Neural crest cell (in vitro differentiated cells): ENCODE results near the gene EML1. TPM values are rescaled to one million over a fixed set of nuclear protein-coding genes. Genes with fewer than 3 reads are reported as not detected.

Experiments used
- DNase-seq: peaks from one replicate; pipeline ENCODE4 v3.0.0; 2021; ENCODE audit warnings: low read depth, mixed read lengths, low spot score
- H3K27ac Mint-ChIP-seq: one replicate; pipeline ENCODE4 v1.8.0; 2021; ENCODE audit warnings: mild to moderate bottlenecking, mixed read lengths; ENCODE audit not compliant: unreplicated experiment
- H3K27me3 Mint-ChIP-seq: 2 replicates; pipeline ENCODE4 v1.8.0; 2021; ENCODE audit warnings: low read depth, mild to moderate bottlenecking, mixed read lengths
- H3K36me3 Mint-ChIP-seq: 2 replicates; pipeline ENCODE4 v1.8.0; 2021; ENCODE audit warnings: low read depth, mild to moderate bottlenecking, mixed read lengths
- H3K4me1 Mint-ChIP-seq: 2 replicates; pipeline ENCODE4 v1.8.0; 2021; ENCODE audit warnings: mixed read lengths
- H3K4me3 Mint-ChIP-seq: one replicate; pipeline ENCODE4 v1.8.0; 2021; ENCODE audit warnings: mild to moderate bottlenecking, mixed read lengths
- H3K9me3 Mint-ChIP-seq: 2 replicates; pipeline ENCODE4 v1.8.0; 2021; ENCODE audit warnings: mixed read lengths
- total RNA-seq: library from RNA; stranded (reverse); gene quantifications from 2 replicates; pipeline ENCODE4 v1.2.1, GENCODE V29; 2021
- TF ChIP-seq, protein P1 (sequence below): fragments of 200-600 bp; sonication (generic); conservative IDR thresholded peaks from 2 replicates; pipeline ENCODE4 v1.5.0; 2021; ENCODE audit warnings: antibody characterized with exemption, mild to moderate bottlenecking

The EML1 gene
- total RNA-seq, 1 donor from 2014 or later, result 40.1 TPM

DNA sequence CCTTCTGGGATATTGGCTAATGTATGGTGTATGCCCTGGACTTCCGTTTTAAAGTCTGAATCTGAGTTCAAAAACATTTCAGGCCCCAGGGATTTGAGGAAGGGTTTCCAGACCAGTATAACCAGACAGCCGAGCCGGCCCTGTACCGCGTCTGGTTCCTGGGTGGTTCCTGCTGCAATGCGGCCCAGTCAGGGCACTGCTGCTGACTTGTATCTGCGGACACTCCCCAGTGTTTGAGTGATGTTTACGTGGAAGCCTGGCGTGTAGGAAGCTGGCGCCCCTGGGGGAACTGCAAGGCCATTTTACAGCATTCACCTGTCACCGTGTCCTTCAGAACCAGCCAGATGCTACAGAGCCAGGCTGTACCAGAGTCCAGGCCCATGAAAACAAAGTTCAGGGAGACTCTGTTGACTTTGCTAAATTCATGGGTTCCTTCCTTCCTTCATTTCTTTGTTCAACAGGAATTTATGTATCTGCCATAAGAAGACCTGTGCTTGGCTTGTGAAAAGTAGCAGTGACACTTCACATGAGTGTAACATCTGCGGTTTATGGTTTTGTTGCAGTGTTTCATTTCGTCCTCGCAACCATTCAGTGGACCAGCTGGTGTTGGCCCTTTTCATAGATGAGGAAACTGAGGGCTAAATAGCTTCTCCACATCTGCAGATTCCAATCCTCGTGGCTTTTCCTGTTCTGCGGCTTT, 16.8 kb downstream of the EML1 start:
- H3K4me3 Mint-ChIP-seq, result no peak overlapping the region
- DNase-seq, result no peak
- TF ChIP-seq, protein P1, sequence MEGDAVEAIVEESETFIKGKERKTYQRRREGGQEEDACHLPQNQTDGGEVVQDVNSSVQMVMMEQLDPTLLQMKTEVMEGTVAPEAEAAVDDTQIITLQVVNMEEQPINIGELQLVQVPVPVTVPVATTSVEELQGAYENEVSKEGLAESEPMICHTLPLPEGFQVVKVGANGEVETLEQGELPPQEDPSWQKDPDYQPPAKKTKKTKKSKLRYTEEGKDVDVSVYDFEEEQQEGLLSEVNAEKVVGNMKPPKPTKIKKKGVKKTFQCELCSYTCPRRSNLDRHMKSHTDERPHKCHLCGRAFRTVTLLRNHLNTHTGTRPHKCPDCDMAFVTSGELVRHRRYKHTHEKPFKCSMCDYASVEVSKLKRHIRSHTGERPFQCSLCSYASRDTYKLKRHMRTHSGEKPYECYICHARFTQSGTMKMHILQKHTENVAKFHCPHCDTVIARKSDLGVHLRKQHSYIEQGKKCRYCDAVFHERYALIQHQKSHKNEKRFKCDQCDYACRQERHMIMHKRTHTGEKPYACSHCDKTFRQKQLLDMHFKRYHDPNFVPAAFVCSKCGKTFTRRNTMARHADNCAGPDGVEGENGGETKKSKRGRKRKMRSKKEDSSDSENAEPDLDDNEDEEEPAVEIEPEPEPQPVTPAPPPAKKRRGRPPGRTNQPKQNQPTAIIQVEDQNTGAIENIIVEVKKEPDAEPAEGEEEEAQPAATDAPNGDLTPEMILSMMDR, result no peak
- no peaks in the 10 kb centered on the region for H3K9me3 Mint-ChIP-seq
- H3K36me3 Mint-ChIP-seq, result no peaks in the 10 kb centered on the region
- no peak overlapping the region for H3K27ac Mint-ChIP-seq
- H3K27me3 Mint-ChIP-seq, result no peaks in the 10 kb centered on the region
- peaks cover 33% of the 10 kb centered on the region for H3K4me1 Mint-ChIP-seq

DNA sequence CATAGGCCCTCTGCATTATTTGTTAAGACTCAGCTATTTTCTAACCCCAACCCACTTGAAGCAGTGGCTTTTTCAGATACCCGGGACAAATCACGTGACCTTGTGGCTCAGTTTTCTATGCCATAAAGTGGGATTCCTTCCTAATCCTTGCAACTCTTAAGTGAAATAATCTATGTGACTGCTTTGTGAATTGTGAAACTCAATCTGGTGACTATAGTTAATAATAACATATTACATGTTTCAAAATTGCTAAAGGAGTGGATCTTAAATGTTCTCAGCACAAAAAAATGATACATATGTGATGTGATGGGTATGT, 17.3 kb downstream of the EML1 start:
- no peaks in the 10 kb centered on the region for H3K27me3 Mint-ChIP-seq
- peaks cover 36% of the 10 kb centered on the region for H3K4me1 Mint-ChIP-seq
- no peak overlapping the region for H3K4me3 Mint-ChIP-seq
- no peaks in the 10 kb centered on the region for H3K36me3 Mint-ChIP-seq
- TF ChIP-seq, protein P1, result no peak
- DNase-seq, result no peak
- no peak overlapping the region for H3K27ac Mint-ChIP-seq
- H3K9me3 Mint-ChIP-seq, result no peaks in the 10 kb centered on the region

DNA sequence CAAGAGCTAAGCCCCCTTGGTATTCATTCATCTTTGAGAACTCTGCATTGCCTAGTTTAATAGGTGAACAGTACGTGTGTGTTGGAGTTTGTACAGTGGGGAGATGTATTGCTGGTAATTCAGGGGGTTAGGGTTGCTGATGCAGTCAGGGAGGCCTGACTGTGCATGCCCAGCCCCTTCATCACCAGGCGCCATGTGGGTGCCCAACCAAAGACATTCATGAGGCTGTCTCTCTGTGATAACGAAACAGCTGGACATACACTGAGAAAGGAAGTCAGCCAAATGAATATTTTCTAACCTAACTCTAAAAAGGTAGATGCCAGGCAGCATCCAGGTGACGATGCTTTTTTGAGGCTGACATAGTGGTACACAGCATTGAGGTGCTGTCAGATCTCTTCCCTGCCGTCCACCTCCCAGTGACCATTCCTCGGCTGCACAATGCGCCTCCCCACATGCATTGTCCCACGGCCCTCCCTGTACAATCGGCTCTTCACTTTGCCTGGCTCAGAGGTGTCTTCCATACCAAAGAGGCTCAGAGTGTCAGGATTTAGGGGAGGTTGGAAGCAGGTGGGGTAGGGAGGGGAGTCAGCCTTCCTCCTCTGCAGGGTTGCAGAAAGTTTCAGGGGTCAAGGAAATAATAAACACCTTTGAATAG, 19.0 kb downstream of the EML1 start:
- Mint-ChIP-seq H3K4me1 (peaks cover 30% of the 10 kb centered on the region), H3K27ac (no peak overlapping the region), H3K4me3 (no peak overlapping the region), H3K9me3 (no peaks in the 10 kb centered on the region), H3K36me3 (no peaks in the 10 kb centered on the region), H3K27me3 (no peaks in the 10 kb centered on the region)
- TF ChIP-seq, protein P1, result no peak
- DNase-seq, result no peak

DNA sequence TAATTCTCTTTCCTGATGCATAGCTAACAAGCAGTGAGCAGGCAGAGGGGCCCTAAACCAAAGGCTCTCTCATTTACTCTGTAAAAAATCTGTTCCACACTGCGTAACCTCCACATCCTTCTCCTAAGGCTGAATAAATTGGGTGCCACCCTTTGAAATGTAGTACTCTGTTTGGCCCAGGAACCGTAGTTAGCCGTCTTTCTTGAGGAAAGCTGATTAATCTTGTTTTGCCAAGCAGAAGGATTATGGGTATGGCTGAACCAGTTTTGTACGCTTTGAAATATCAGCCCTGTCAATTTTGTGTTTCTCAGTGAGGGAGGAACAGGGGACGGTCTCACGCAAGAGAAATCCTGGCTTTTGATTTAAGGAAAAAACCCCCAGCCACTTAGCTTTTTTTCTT, 19.7 kb downstream of the EML1 start:
- Mint-ChIP-seq H3K4me3 (no peak overlapping the region), H3K36me3 (no peaks in the 10 kb centered on the region), H3K9me3 (no peaks in the 10 kb centered on the region), H3K27ac (no peak overlapping the region), H3K4me1 (peaks cover 26% of the 10 kb centered on the region), H3K27me3 (no peaks in the 10 kb centered on the region)
- TF ChIP-seq, protein P1, result no peak
- no peak for DNase-seq

DNA sequence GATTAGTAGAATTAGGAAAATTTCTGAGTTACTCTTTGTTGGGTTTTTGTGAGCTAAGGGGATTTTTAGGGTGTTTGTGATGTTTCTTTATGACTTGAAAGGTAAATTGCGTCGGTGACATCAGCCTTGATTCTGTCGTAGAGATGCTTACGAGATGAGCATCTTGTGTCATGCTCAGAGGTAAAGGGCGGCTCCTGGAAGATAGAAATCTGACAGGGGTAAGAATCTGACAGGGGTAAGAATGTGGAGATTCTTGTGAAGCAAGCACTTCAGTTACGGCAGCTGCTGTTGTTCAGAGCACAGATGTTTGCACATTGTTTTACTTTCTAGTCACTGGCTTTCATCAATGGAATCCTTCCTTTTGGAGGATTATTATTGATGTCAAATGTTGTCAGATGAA, 22.5 kb downstream of the EML1 start:
- Mint-ChIP-seq H3K4me1 (peaks cover 26% of the 10 kb centered on the region), H3K27ac (no peak overlapping the region), H3K27me3 (no peaks in the 10 kb centered on the region), H3K36me3 (no peaks in the 10 kb centered on the region), H3K9me3 (no peaks in the 10 kb centered on the region), H3K4me3 (no peak overlapping the region)
- no peak for DNase-seq
- TF ChIP-seq, protein P1, result no peak
